Neutrophil (primary cell): ENCODE measurements around the gene ABCC11.

Source experiments
- H3K27ac ChIP-seq: fragments of 200-600 bp; sonication (generic); 2 replicates; pipeline ENCODE4 v1.5.1; 2016; ENCODE audit warnings: mild to moderate bottlenecking, moderate library complexity
- H3K27me3 ChIP-seq: fragments of 200-600 bp; sonication (generic); 2 replicates; pipeline ENCODE4 v1.6.0; 2016; ENCODE audit warnings: mild to moderate bottlenecking
- H3K36me3 ChIP-seq: fragments of 200-600 bp; sonication (generic); 2 replicates; pipeline ENCODE4 v1.5.1; 2017
- H3K4me1 ChIP-seq, 2 experiments: fragments of 200-600 bp in 1 of 2; sonication (generic) in 1 of 2; 1 replicate in 1 of 2; 2 replicates in 1 of 2; pipeline versions ENCODE4 v1.5.1 to v1.6.1; 2013 to 2016; ENCODE audit warnings: low read depth in 1 of 2, low read length in 1 of 2, mild to moderate bottlenecking in 1 of 2, moderate library complexity in 1 of 2; ENCODE audit not compliant: control insufficient read depth in 1 of 2, insufficient read depth in 1 of 2
- H3K4me3 ChIP-seq, 2 experiments: fragments of 200-600 bp in 1 of 2; sonication (generic) in 1 of 2; 1 replicate in 1 of 2; 2 replicates in 1 of 2; pipeline ENCODE4 v1.5.1; 2013 to 2016; ENCODE audit warnings: low read depth in 1 of 2, low read length in 1 of 2, mild to moderate bottlenecking in 1 of 2, moderate library complexity in 1 of 2
- H3K9me3 ChIP-seq: fragments of 200-600 bp; sonication (generic); 2 replicates; pipeline ENCODE4 v1.5.1; 2016
- CTCF ChIP-seq: fragments of 200-600 bp; sonication (generic); IDR thresholded peaks from 2 replicates; pipeline ENCODE4 v1.5.1; 2016; ENCODE audit warnings: antibody characterized with exemption

Gene ABCC11

DNA sequence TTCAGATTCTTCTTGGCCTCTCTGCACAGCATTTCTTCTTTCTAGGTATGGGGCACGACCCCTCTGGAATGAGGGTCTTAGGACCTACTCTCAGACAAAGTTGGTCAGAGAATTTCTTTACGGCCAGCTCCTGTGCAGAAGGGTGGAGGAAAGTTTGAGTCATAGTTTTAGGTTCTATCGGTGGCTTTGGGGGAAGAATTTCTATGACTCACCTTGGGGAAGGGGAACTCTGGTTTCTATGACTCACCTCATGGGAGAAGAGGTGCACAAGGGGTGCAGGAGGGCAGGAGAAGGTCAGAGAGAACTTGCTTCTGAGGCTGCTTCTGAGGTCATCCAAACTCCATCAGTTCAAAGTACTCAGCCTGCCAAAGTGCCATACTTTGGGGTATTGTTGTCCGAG is 89.0 kb downstream of the ABCC11 start:
- no peak overlapping the region for H3K4me3 ChIP-seq
- H3K9me3 ChIP-seq = no peaks in the 10 kb centered on the region
- H3K4me1 ChIP-seq = peaks cover 0 to 4% of the 10 kb centered on the region in 2 experiments
- no peaks in the 10 kb centered on the region for H3K36me3 ChIP-seq
- no peak overlapping the region for H3K27ac ChIP-seq
- peaks cover 50% of the 10 kb centered on the region for H3K27me3 ChIP-seq
- no peak for TF ChIP-seq CTCF

DNA sequence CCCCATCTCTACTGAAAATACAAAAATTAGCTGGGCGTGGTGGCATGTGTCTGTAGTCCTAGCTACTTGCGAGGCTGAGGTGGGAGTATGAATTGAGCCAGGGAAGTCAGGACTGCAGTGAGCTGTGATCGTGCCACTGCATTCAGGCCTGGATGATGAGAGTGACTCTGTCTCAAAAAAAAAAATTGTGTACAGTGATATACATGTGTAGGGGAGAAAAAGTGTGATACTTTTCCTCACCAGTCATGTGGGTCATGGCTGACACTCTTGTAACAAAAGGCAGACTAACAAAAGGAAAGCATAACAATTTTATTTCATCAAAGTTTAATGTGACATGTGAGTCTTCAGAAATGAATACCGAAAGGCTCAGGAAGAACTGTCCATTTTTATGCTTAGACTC is 89.5 kb downstream of the ABCC11 start:
- no peak for TF ChIP-seq CTCF
- Histone ChIP-seq H3K4me3 (no peak overlapping the region), H3K27me3 (peaks cover 51% of the 10 kb centered on the region), H3K36me3 (no peaks in the 10 kb centered on the region), H3K27ac (no peak overlapping the region), H3K9me3 (no peaks in the 10 kb centered on the region), H3K4me1 (peaks cover 0 to 4% of the 10 kb centered on the region in 2 experiments)

DNA sequence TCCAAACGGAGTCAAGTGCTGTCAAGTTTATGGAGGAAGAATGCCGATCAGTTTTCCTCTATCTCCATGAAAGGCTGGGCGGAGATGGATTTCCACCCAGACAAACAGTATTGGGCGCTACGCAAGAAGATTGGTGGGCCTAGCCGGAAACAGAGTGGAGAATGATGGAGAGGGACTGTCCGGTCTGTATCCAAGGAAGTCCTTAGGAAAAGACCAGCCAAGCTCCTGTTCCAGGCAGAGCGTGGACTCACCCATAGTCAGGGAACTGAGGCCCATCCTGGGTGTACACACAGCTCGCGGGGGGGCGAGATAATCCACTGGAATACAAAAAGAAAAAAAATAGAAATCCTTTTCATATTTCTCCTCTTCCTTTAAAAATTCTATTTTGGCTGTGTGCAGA is 90.0 kb downstream of the ABCC11 start:
- Histone ChIP-seq H3K9me3 (no peaks in the 10 kb centered on the region), H3K36me3 (no peaks in the 10 kb centered on the region), H3K4me1 (peaks cover 0 to 4% of the 10 kb centered on the region in 2 experiments), H3K27me3 (peaks cover 55% of the 10 kb centered on the region), H3K4me3 (no peak overlapping the region), H3K27ac (no peak overlapping the region)
- TF ChIP-seq CTCF = no peak

- Histone ChIP-seq H3K36me3 (no peaks in the 10 kb centered on the region), H3K27me3 (peaks cover 55% of the 10 kb centered on the region), H3K27ac (no peak overlapping the region), H3K9me3 (no peaks in the 10 kb centered on the region), H3K4me3 (no peak overlapping the region), H3K4me1 (peaks cover 1 to 4% of the 10 kb centered on the region in 2 experiments)
- TF ChIP-seq CTCF = peak; percentile 86
Observed at GRCh38 chr16:48156790-48157209, 90.5 kb downstream of the ABCC11 start.

DNA sequence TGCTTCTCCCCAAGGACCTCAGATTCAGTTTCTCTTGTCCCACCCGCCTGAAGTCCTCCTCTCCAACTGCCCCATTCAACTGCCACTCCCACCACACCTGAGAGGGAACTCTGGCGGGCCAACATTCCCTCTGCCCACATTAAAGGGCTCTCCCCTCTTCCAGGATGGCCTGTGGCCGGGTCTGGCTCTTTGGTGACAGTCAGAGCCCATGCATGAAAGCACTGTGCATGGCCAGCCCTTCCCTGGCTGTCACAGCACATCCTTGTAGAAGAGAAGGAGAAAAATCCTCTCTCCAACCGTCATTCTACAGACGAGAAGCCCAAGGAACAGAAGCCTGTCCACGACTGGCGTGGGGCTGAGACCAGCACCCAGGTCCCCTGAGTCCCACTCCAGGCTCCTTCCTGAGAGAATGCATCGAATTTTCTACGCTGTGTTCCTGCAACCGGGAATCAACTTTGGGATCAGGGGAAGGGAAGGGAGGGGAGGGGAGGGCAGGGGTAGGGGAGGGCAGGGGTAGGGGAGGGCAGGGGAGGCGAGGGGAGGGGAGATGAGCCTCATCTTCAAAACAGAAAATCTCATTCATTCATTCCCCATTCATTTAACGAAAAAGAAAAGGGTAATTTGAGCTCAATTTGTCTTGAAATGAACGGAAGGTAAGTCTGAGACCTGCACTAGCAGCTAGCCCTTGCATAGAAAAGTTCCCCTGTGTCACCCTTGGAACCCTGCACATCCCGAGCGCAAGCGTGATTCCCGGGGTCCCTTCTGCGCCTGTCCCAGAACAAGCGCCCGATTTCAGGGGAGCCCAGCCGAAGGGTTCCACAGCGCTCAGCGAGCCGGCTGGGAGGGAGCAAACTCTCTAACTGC is 91.2 kb downstream of the ABCC11 start, which contains the start of gene ABCC12:
Gene ABCC12 (minus strand): TSS at position 68 of the 864 bp plus-strand sequence. CDS start 9,569 bp downstream, outside the sequence.
- Histone ChIP-seq H3K27me3 (peaks cover 56% of the 10 kb centered on the region), H3K27ac (no peak within 1 kb of the TSS), H3K4me3 (no peak within 1 kb of the TSS), H3K4me1 (peaks cover 4 to 8% of the 10 kb centered on the region in 2 experiments), H3K9me3 (no peaks in the 10 kb centered on the region), H3K36me3 (no peaks in the 10 kb centered on the region)
- TF ChIP-seq CTCF = no peak
